A172 (cell line): ENCODE results near the gene SULT1A1. TPM values are rescaled to one million over a fixed set of nuclear protein-coding genes. Genes with fewer than 3 reads are reported as not detected.
"Not testable (repeated sequence)": the region's sequence is repeated elsewhere in the genome, so short reads cannot be mapped to it uniquely, and the experiment has no call there.

Experiments used
- DNase-seq: peaks from one replicate; pipeline ENCODE4 v3.0.0-alpha.2; 2015; ENCODE audit warnings: low spot score
- total RNA-seq: library from RNA; depleted of rRNA; stranded (reverse); fragments of >200 nt; shearing (Covaris generic); gene quantifications from 2 replicates; pipeline ENCODE4 v1.2.3, GENCODE V29; 2014; rRNA removed

SULT1A1 gene
- 94.4 and 111 TPM in 2 replicates for total RNA-seq

DNA sequence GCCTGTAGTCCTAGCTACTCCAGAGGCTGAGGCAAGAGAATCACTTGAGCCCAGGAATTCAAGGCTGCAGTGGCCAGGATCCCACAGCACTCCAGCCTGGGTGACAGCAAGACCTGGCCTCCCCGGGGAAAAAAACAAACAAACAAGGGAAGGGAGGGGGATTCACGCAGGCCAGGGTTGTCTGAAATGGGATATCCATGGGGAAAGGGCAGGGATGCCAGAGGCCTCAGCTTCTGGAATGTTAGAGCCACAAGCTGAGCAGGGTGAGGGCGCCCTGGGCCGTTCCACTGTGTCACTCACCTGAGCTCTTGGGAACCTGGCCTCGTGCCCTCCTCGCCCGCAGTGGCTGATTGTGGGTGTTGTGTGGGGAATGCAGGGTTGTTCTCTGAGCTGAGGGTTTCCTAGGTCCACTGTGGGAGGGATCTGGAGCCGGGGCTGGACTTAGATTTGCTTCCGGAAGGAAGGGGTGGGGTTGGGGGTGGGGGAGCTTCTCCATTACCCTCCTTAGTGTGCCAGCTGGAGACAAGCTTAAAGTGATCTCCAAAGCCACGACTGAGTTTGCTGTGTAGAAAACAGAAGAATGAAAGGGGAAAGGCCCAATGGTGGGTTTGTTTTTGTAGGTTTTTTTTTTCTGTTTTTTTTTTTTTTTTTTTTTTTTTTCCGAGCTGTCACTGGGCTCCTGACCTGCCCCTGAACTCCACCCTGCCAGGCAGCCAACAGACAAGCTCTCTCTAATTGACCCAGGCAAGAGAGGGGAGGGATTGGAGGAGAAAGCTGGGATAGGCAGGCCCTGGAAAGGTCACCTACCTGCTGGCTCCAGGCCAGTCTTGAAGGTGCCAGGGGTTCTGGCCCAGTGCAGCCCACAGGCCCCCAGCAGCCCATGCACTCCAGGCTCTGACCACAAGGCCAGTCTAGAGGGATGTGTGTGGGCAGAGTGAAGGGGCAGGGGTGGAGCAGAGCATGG is at the start of gene SULT1A1:
Gene SULT1A1 (minus strand): TSS at position 414 of the 964 bp plus-strand sequence. CDS start 1,189 bp downstream, outside the sequence.
- DNase-seq, result peak; percentile 57

DNA sequence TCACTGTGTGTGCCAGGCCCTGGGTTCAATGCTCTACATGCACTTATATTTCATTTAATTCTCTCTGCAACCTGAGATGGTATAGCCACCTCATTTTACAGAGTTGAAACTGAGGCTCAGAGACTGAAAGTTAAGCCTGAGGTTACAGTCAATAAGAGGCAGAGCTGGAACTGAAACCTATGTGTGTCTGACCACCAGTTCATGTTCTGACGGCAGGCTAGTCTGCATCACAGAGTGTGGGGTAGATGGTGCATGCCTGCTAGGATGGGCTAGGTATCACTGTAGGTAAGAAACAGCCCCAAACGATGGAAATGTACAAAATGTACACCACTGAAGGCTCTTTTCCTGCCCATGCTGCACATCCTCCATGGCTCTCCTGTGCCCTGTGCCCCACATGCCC is 30.1 kb upstream of the SULT1A1 start:
- not testable (repeated sequence) for DNase-seq

DNA sequence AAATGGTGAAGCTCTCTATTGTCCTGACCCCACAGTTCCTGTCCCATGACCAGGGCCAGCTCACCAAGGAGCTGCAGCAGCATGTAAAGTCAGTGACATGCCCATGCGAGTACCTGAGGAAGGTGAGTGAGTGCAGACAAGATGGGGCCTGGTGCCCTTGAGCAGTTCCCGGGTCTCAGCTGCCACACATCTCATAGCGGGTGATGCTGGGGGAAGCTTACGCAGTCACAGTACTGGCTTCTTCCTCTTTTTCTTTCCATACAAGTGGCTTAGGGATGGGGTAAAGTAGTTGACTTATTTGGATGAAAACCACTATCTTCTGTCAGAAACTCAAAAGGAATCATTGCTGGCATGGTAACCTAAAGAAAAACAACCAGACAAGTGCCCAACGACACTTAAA is 28.5 kb upstream of the SULT1A1 start:
- DNase-seq, result not testable (repeated sequence)

DNA sequence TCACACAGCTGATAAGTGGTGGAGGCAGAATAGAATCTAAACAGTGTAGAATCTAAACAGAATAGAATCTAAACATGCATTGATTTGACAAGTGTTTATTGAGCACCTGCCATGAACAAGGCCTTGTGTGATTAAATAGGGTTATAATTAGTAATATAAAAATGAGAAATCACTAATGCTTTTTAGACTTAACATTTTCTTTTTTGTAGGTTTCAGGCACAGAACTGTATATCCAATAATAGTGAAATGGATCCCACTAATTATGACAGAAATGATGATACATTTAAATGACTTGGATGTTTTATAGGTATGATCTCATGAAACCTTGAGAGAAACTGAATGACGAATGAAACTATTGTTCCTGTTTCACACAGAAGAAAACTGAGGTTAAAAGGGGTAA is 27.9 kb upstream of the SULT1A1 start, which contains the start of gene NPIPB8:
Gene NPIPB8 (plus strand): TSS at position 301 of the 400 bp plus-strand sequence. CDS start 296 bp downstream, outside the sequence.
- not testable (repeated sequence) for DNase-seq

DNA sequence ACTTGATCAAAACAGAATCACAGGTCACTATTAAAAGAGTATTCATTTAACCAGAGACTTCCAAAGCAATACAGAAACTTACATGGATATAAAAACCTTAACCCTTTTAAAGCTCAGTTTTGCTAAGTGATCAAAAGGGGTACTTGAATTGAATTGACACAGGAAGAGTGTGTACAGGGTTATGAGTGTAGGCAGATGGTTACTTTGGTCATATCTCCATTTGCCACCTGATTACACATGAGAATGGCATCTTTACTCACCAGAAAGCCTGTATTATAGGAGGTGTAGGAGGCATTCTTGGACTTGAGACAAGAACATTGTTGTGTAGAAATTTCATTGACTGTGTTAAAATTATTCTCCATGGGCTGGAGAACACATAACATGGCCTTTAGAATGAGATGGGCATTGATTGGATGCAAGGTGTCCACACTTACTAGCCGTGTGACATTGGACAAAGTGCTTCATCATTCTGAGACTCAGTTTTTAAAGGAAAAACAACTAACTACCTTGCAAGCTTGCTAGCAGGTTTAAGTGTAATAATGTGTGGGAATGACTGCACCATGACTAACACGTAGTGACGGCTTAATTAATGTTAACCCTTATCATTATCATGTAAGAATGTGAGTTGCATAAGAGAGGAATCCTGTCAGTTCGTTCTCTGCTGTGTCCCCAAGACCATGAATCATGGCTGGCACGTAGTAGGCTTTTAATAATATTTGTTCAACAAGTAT is 26.4 kb upstream of the SULT1A1 start:
- DNase-seq, result peak; percentile 93

DNA sequence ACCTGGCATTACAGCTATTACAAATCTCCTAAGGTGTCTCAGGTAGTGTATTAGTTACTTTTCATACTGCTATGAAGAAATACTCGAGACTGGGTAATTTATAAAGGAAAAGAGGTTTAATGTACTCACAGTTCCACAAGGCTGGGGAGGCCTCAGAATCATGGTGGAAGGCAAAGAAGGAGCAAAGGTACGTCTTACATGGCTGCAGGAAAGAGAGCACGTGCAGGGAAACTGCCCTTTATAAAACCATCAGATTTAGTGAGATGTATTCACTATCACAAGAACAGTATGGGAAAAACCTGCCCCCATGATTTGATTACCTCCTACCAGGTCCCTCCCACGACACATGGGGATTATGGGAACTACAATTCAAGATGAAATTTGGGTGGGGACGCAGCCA is 21.1 kb upstream of the SULT1A1 start:
- DNase-seq, result not testable (repeated sequence)

DNA sequence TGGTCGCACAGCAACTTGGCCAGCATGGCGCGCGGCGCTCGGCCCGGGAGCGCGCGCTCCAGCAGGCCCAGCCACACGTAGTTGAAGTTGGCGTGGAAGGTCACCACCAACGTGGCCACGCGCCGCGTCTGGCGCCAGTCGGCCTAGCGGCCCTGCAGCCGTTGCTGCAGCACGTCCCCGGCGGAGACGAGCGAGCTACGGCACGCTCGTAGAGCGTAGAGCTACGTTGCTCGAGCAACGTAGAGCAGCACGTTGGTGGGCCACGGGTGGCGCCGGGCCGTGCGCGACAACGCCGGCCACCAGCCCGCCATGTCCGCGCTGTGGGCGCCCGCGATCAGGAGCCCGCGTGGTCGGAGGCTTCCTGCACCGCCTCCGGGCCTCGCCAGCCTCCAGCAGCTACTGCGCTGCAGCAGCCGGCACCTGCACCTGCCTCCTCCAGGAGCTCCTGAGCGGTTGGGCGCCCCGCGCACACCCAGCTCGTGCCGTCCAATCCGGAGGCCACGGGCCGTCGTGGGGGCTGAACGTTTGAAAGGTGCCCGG is 13.4 kb upstream of the SULT1A1 start:
- no peak for DNase-seq

DNA sequence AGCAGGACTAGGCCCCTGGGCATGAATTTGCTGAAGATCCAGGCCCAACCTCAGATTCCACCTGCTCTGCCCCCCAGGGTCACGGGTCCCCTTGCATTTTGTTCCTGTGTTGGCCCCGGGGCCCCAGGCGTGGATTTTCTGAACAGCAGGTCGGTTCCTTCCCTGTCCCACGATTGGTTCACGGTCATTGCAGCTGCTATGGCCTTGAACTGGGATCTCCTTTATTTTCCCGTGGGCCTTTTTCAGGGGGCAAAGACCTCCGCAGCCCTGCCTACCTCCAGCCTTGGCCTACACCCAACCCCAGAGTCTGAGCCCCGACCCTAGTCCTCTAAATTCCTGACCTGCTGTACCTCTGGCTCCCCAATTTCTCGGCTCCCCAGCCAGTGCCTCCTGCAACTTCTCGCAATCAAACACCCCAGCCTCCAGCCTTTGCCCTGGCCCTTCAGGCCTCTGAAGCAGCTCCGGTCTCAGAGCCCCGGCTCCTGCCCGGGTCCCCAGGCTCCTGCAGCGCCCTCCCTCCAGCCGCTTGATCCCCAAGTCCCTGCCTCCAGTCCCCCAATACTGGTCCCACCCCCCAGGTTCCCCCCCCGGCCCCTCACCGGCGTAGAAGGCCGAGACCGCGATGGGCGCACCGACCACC is 12.8 kb upstream of the SULT1A1 start:
- not testable (repeated sequence) for DNase-seq

DNA sequence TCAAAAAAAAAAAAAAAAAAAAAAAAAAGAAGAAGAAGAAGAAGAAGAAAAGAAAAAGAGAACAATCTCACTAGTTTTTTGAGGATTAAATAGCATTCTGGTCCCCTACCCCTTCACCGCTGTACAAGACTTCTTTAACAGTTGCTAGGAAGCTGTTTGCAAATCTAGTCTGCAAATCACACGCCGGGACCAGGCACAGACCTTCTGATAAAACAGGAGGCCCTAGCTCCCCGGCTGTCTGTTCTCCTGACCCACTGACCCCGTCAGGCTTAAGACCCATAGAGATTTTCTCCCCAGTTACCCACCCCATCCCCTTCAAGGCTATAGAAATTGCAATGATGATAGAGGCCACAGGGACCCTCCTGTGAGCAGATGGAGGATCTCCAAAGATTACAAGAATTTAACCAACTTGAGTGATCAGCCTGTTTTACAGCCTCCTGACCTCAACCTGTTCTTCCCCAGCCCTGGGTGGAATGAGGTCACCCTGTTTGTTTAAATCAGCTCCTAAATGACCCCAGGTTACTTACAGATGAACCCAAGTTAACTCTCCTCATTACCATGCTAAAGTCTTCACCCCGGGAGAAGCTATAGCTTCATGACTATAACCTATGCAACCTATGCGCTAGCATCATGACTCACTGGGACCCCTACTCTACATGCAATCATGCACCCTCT is 11.8 kb upstream of the SULT1A1 start:
- DNase-seq, result no peak

DNA sequence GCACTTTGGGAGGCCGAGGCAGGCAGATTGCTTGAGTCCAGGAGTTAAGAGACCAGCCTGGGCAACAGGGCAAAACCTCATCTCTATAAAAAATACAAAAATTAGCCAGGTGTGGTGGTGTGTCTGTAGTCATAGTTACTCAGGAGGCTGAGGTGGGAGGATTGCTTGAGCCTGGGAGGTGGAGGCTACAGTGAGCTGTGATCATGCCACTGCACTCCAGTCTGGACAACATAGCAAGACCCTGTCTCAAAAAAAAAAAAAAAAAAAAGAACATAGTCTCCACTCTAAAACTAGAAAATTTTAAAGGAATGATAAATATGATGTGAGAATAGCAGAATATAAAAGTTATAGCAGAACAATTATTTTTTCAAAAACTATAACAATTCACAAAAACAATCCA is 10.5 kb upstream of the SULT1A1 start:
- DNase-seq, result not testable (repeated sequence)

DNA sequence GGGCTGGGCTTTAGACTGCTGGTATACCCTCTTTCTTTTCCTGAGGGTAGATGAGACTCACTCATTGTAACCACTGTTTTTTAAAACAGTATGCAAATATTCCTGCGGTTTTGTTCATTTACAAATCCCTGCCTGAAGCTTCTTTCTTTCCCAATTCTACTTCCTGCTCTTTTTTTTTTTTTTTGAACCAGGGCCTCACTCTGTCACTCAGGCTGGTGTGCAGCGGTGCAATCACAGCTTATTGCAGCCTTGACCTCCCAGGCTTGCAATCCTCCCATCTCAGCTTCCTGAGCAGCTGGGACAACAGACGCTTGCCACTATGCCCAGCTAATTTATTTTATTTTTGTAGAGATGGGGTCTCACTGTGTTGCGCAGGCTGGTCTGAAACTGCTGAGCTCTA is 8.0 kb upstream of the SULT1A1 start:
- DNase-seq, result no peak

DNA sequence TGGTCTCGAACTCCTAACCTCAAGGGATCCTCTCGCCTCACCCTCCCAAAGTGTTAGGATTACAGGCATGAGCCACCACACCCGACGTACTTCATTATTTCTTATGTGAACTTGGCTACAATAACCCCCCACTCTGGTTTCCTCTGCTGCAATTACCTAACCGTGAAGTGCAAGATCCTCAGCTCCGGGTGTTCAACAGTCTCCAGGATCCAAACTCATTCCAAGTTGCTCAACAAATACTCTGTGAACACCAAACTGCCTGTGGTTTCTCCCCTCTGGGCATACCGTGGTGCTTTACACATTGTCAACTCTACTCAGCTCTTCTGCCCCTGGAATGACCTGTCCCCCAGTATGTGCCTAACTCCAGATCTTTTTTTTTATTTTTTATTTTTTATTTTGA is 6.8 kb upstream of the SULT1A1 start:
- no peak for DNase-seq

DNA sequence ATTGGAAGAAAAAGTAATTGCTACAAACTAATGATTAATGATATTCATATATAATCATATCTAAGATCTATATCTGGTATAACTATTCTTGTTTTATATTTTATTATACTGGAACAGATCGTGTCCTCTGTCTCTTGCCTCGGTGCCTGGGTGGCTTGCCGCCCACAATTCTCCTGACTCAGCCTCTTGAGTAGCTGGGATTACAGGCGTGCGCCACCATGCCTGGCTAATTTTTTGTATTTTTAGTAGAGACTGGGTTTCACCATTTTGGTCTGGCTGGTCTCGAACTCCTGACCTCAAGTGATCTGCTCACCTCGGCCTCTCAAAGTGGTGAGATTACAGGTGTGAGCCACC is 6.4 kb upstream of the SULT1A1 start:
- DNase-seq, result not testable (repeated sequence)

DNA sequence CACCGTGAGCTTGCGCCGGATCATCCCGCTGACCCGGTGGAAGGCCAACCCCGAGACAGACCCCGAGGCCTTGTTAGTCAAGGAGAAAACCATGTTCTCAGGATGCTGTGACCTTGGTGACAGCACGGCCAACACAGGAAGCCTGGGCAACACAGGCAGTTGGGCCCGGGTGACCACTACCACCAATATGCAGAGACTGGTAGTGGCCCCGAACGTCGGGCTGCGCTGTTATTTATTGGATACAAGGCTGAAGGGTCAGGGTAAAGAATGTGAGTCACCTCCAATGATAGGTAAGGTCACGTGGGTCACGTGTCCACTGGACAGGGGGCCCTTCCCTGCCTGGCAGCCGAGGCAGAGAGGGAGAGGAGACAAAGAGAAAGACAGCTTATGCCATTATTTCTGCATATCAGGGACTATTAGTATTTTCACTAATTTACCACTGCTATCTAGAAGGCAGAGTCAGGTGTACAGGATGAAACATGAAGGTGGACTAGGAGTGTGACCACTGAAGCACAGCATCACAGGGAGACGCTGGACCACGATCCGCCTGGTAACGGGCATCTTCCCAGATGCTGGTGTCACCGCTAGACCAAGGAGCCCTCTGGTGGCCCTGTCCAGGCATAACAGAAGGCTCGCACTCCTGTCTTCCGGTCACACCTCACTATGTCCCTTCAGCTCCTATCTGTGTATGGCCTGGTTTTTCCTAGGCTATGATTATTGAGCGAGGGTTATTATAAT is 5.8 kb upstream of the SULT1A1 start:
- DNase-seq, result peak; percentile 65

DNA sequence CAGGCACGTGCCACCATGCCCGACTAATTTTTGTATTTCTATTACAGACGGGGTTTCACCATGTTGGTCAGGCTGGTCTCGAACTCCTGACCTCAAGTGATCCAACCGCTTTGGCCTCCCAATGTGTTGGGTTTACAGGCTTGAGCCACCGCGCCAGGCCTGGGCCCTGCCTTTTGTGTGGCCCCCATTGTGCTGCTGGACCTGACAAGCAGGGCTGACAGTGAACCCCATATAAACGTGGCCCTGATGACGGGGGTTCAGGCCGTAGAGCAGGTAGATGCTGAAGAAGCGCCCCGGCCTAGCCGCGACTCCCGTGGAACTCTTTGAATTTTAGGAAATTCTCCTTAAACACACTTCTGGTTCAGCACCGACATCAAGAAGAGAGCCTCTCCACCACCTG is 4.7 kb upstream of the SULT1A1 start:
- DNase-seq, result not testable (repeated sequence)

DNA sequence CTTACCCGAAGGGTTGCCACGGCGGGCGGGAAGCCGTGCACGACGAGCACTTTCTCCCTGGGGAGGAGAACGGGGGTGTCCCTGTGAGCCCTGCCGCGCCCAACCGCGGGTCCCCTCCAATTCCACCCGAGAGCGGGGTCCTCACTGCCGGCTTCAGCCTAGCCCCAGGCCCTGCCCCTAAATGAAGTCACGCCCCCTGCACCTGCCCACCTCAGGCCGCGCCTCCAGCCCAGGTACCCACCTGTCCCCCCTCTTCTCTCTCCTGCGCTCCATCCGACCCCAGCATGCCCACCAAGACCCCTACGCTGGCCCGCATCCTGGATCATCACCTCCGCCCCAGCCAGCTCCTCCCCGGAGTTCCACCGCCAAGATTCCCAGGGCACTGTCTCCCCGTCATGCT is 4.1 kb upstream of the SULT1A1 start:
- DNase-seq, result not testable (repeated sequence)

DNA sequence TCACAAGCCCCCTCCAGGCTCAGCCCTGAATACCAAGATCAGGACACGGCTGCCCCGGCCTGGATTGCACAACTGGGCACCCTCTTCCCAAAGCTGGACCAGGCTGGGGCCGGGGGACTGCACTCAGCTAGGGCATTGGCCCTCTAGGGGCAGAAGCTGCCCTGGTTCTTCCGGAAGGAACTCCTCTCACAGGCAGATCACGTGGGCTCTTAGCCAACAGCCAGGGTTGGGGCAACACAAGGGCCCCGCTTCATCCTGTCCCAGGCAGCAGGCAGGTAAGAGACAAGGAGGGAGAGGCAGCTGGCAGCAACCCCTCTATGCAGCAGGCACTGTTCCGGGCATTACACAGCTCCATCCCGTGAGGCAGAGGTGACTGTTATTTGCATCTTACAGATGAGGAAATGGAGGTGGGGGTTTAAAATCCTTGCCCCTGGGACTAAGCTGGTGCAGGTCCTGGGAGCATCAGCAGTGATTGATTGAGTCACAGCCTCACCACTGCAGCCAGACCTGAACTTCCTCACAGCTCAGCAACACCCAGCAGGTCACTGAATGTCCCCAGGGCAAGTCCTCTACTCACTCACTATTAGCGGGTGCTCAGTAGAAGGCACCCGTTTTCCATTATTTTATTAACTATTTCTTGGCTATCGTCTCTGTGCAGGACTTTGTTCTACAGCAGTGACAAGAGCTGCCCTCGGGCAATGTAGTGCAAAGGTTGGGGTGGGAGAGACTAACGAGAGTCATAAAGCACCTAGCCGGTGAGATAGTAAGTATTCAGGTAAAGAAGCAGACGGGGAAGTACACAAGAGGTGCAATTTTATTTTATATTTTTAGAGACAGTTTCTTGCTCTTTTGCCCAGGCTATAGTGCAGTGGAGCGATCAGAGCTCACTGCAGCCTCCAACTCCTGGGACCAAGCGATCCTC is 2.8 kb upstream of the SULT1A1 start:
- not testable (repeated sequence) for DNase-seq

DNA sequence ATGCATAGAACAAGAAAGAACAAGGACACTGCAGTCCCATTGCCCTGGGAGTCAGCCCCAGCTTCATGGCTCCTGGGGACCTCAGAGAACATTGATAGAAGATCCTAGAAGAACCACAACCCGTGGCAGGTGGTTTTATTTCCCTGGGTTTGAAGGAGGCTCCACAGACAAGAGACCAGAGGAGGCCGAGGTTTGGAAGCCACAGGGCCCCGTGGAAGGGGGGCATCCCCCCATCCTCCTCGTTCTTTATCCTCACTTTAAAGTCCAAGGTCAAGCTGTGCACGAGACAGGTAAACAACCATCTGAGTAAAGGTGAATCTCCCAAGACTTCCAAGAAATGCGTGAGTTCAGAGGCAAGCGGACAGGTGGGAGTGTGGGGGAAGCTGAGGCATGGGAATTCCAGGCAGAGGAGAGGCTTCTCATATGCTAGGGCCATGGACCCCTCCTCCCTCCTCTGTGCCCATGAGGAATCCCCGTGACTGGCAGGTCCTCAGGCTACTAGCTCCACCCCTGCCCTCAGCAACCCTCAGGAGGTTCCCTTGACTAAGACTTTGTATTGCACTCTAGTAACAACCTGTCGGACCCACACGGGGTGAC is 849 bp upstream of the SULT1A1 start:
- no peak for DNase-seq
